DMS153 (cell line): Measurements from ENCODE around the gene SPDYE4.

Experiments
- DNase-seq: peaks from one replicate; lab custom pipeline; 2025; lab: John Stamatoyannopoulos, UW

The SPDYE4 gene

DNA sequence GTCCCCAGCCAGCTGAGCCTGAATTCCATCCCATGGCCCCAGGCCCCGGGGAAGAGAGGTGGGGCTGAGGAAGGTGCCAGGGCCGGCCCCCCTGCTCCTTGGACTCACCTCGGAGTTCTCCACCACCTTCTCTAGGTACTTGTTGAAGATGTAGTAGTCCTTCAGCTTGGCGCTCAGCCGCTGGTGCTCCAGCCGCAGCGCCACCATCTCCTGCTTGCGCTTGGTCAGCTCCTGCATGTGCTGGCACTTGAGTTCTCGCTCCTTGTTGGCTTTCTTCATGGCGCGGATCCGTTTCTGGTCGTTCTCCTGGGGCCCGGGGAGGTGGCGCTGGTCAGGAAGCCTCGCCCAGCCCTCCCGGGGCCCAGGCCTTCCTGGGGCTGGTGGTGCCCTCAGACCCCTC, 17.0 kb downstream of the SPDYE4 start:
- no peak for DNase-seq

DNA sequence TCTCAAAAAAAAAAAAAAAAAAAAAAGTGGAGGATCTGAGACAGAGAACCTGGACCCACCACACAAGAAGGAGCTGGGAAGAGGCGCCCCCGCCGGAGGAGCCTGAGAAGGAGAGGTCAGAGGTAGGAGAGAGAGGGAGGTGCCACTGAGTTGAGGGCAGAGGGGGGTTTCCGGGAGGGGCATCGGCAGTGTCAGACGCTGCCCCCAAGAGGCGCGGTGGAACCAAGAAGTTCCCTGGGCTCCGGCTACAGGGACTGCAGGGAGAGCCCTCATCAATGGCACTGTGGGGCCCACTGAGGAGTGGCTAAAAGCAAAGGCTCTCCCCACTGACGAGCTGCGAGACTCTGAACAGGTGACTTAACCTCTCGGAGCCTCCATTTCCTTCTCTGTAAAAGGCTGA, 17.9 kb downstream of the SPDYE4 start:
- no peak for DNase-seq

DNA sequence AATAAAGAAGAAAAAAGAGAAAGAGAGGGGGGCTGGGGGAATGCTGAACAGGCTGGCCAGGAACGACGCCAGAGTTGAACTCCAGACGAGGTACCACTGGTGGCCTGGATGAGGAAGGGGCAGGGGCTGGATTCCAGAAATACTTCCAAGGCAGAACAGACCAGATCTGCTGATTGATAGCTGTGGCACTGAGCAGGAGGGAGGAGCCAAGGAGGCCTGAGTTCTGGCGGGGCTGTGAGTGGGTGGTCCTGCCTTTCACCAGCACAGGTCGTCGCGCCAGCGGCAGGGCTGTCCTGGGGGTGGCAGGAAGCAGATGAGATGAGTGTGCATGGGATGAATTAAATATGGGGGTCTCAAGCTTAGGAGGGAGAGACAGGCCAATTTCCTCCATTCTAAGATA, 19.2 kb downstream of the SPDYE4 start:
- no peak for DNase-seq

DNA sequence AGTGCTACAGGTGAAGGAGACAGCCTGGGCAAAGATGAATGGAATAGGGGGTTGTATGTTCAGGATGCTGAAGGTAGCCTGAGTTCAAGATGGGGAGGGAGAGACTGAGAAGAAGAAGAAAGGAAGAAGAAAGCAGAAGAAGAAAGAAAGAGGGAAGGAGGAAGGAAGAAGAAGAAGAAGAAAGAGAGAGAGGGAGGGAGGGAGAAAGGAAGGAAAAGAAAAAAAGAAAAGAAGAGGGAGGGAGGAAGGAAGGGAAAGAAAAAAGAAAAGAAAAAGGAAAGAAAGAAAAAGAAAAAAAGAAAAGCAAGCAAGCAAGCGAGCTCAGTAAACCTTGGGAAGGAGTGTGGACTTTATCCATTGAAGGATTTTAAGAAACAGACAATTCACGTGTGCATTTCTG, 21.6 kb downstream of the SPDYE4 start:
- no peak for DNase-seq

DNA sequence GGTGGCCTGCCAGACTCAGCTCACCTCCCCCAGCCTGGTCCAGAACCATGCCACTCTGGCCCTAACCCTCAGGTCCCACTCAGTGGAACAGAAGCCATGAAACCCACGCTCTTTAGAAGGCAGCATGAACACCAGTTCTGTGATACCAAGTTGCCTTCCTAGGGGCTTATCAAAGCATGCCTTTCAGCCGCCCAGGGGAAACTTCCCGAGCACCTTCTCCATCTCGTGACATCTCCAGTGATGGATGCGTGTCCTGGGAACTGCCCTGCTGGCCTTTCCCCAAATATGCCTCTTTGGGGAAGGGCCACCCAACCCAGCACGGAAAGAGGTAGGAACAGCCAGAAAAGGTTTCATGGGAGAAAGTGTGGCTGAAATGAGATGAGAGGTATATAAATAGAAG, 22.0 kb downstream of the SPDYE4 start:
- DNase-seq, result no peak

DNA sequence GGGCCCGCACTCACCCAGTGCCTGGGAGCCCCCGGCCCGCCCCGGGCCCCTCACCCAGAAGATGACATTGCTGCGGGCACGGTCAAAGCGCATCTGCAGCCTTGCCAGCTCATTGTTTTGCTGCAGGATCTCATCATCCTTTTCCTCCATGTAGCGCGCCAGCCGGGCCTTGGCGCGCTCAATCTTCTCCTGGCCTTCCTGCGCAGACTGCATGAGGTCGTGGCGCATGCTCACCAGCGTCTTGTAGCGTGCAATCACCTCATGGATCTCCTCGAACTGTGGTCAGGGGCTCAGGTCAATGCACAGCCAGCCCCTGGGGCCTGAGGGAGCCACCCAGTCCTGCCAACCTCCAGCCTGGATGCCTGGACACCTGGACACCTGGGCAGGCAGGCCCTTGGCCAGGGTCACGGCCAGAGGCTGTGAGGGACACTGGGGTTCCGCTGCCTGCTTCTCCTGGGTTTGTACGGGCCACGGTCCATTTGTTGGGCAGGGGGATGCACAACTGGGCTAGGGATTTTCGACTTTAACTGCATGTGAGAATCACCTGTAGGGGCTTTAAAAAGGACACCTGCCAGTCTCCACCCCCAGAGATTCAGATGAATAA, 22.9 kb downstream of the SPDYE4 start:
- no peak for DNase-seq

DNA sequence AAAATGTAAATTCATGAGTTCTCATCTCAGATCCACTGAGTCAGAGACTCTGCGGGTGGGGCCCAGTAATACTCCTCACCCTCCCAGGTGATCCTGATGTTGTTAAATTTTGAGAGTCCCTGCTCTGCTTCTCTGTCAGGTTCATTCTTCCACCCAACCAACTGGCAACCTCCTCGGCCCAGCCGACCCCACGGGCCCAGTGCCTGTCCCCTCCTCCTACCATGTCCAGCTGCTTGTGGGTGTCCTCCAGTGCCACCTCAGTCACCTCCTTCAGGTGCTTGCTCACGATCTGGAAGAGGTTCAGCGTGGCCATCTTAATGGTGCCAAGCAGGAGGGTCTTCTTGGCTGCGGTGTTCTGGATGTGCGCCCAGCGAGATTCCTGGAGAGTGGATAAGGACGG, 23.5 kb downstream of the SPDYE4 start:
- DNase-seq, result no peak

DNA sequence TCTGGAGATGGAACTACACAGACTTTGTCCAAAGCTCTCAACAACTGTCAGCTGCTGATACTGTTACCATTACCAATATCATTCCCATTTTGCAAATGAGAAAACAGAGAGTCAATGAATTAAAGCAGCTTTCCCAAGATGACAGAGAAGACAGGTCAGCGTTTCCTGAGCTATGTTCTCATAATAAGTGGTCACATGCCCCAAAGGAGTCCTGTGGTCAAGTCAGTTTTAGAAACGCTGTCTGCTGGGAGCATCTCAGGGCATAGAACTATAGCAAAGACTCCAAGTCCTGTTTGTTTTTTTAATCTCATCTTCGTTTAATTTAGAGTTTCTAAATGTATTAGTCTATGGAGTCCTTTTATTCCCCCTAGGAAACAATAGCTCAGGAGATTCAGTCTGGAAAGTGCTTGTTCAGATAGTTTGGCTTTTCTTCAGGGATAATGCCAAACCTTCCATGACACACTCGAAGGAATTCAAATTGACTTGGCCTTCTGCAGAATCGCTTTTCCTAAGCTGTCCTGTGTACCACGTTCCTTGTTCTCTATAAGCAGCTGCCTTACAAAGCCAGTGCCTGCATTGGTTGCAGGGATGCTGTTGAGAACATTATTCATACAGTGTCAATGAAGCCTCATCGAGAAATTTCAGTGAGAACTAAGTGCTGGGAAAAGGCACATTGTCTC, 25.8 kb downstream of the SPDYE4 start:
- no peak for DNase-seq

DNA sequence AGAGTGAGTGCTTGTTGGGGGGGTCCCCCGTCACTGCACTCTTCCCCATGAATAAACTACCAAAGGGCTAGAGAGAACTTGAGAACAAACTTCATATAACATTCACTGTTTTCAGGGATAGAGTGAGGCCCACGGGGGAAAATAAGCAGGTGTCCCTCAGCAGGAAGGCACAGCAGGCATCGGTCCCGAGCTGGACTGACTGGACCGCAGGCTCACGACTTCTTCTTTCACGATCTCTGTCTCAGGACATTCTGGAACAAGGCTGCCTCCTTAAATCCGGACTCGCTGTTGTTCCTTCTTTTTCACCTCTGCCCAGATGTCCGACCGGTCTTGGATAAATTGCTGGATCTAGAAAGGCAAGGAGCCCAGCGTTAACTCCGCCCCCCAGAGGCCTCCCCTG, 28.5 kb downstream of the SPDYE4 start:
- no peak for DNase-seq

DNA sequence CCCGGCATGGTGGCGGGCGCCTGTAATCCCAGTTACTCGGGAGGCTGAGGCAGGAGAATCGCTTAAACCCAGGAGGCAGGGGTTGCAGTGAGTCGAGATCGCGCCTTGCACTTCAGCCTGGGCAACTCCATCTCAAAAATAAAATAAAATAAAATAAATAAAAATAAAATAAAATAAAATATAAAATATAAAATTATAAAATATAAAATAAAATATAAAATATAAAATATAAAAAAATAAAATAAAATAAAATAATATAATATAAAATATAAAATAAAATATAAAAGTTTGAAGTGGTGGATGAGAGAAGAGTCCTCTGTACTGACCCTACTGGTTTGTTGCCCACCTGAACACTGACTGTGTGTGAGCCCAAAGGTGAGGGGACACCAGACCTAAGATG, 28.9 kb downstream of the SPDYE4 start:
- DNase-seq, result no peak

DNA sequence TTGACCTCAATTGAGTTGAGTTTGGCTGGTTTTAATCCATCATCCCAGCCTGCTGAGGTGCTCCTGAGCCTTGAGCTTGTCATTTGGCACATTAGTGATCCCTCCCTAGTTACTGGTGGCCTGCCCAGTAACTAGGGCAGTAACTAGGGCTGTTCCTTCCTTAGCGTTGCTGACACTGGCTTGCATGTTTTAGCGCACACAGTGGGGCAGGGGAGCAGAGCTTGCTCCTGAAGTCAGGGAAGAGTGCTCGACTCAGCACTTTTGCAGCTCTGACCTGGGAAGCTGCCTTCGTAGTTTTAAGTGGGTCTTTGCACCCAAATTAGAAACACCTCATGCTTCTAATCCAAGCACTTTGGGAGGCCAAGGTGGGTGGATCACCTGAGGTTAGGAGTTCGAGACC, 29.4 kb downstream of the SPDYE4 start:
- DNase-seq, result no peak

DNA sequence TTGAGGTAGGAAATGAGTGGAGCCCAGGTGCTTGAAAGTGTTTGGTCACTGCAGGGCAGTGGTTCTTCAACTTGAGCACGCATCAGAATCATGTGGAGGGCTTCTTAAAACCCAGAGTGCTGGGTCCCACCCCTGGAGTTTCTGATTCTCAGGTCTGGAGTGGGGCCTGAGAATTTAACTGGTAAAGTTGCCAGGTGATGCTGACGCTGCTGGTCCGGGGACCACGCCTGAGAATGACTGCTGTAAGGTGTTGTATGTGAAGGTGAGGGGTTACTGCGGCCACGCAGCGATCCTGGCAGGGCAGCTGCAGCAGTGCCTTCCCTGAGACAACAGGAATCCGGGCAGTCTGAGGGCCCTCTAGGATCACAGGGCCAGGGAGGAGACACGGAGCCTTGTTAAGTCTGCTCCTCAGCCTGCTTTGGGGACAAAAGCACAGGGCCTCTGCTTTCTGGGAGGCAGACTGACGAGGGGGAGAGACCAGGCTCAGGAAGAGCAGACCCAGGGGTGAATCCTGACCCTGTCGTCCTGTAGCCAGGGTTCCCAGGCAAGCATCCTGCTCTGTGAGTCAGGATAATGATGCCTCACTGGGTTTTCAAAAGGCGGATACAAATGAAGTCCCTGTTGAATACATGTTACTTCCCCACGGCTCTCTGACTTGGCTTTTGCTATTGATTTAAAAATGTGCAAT, 30.0 kb downstream of the SPDYE4 start:
- DNase-seq, result no peak

DNA sequence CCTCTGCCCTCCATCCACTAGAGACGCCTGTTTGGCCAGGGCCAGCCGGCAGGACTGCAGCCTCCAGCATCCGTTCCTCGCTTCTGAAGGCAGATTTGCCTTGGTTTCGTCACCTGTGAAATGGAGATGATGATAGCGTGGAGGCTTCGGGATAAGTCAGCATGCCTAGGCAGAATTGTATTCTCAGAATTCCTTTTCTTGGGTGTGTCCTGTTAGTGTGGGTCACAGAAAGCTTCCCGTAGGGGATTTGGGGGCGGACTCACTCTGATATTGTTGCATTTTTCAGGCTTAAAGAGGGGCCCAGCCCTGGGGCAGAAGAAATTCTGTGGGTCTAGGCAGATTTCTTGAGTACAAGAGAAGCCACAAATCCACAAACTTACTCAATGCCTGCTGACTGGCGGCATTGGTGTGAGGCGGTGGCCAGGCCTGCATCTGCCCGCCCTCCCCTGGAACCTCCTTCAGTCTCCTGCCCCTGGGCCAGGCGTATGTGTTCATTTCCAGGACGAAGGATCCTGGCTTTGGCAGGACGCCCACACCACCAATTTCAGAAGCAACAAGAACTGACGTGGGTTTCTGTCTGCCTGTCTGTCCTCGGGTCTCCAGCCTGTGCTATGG, 31.3 kb downstream of the SPDYE4 start:
- DNase-seq, result no peak

DNA sequence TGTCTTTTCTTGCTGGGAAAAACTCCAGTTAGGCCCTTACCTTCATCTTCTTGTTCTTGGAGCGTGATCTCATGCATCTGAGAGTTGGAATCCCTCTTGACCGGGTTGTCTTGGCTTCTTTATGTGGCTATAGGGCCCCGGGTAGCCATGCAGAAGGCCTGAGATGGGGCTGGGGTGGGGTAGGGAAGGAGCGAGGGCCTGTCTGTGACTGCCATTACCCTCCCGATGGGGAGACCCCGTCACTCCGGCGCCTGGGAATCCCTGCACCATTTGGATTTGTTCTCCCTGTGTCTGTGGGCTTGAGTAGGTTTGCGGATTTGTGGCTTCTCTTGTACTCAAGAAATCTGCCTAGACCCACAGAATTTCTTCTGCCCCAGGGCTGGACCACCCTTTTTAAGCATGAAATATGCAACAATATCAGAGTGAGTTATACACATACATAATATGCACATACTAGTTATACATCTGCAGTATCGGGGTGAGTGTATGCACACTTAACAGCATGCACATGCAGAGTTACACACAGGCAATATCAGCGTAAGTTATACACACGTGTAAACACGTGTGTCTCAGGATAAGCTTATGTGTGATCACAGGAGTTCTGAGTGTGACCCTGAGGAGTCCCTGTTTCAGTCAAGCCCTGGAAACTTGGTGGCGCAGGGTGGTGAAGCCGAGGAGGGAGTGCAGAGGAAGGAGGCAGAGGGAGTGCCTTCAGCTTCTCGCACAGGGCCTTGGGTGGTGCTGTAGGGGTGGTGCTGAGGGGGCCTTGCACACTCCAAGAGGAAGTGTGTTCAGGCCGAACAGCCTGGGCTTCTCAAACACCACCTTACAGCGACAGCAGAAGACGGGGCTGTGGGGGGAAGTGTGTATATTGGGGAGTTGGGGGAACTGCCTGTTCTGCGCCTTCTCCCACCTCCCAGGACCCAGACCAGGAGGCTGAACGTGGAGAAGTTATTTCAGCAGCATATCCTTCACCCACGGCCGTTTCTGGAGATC, 32.2 kb downstream of the SPDYE4 start:
- DNase-seq, result no peak

DNA sequence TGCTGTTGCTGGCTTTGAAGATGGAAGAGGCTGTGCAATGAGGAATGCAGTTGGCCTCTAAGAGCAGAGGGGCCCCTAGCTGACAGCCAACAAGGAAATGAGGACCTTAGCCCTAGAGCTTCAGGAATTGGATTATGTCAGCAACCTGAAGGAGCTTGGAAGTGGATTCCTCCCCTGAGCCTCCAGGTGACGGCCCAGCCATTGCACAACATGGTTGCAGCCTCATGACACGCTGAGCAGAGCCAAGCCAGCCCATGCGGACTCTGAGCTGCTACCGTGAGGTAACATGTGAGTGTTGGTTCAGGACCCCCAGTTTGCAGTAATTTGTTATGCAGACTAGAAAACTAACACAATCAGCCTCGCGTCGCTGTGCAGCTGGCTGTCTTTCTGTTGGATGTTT, 33.9 kb downstream of the SPDYE4 start:
- DNase-seq, result no peak

DNA sequence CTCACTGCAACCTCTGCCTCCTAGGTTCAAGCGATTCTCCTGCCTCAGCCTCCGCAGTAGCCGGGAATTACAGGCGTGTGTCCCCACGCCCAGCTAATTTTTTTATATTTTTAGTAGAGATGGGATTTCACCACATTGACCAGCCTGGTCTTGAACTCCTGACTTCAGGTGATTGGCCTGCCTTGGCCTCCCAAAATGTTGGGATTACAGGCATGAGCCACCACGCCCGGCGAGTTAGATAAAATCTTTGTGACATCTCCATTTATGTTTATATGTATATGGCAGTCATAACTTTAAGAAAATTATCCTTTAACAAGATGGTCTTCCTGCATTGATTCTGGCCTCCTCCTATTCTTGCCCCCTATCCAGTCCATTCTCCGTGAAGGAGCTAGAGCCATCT, 37.8 kb downstream of the SPDYE4 start:
- DNase-seq, result no peak

DNA sequence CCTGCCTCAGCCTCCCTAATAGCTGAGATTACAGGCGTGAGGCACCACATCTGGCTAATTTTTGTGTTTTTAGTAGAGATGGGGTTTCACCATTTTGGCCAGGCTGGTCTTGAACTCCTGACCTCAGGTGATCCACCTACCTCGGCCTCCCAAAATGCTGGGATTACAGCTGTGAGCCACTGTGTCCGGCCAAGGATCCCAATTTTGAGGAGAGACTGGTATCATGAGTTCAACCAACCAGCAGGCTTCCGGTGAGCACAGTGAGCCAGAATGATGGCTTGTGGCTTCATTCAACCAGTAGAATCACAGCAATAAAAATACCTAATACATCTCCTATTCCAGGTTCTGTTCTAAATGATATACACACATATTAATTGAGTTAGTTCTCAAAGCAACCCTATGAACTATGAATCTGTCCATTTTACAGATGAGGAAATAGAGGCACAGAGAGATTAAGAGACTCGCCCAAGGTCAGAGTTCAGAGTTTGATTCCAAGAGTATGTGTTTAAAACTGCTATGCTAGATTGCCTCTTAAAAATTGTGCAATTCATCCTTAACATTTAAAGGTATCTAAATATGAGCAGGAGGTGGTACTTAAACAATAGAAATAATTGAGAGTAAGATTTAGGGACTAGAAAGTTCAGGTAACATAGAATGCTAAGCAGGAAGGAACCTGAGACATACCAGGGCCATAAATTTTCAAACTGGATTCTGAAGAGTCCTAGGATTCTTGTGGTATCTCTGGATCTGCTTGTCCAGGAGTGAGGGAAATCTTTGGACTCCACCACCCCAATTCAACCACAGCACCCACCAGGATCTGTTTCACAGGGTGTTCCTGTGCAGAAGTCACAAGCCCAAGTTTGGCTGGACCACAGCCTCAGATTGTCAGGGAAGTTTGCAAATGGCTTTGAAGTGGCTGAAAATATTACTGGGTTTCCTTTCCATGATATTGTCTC, 38.8 kb downstream of the SPDYE4 start:
- no peak for DNase-seq

DNA sequence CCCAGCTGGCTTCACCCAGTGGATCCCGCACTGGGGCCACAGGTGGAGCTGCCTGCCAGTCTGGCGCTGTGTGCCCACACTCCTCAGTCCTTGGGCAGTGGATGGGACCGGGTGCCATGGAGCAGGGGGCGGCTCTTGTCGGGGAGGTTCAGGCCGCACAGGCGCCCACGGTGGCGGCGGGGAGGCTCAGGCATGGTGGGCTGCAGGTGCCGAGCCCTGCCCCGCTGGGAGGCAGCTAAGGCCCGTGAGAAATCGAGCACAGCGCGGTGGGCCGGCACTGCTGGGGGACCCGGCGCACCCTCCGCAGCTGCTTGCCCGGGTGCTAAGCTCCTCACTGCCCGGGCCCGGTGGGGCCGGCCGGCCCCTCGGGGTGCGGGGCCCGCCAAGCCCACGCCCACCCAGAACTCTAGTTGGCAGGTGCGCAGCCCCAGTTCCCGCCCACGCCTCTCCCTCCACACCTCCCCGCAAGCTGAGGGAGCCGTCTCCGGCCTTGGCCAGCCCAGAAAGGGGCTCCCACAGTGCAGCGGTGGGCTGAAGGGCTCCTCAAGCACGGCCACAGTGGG, 40.3 kb downstream of the SPDYE4 start:
- DNase-seq, result no peak

DNA sequence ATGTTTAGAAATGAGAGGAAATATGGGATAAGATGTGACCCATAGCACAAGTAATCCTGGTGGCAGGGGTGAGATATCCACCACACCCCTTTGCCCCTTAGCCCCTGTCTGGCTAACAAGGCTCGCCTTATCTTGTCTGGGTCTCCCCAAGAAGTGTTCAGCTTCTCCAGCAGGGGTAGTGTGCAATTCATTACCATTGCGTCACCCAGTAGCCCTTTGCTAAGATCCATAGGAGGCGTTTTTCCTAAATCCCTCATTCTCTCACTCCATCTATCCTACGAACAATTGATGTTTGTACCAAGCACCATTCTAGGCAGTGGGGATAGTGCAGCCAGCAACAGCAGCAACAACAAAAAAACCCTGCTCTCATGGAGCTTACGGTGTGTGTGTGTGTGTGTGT, 44.5 kb downstream of the SPDYE4 start:
- no peak for DNase-seq

DNA sequence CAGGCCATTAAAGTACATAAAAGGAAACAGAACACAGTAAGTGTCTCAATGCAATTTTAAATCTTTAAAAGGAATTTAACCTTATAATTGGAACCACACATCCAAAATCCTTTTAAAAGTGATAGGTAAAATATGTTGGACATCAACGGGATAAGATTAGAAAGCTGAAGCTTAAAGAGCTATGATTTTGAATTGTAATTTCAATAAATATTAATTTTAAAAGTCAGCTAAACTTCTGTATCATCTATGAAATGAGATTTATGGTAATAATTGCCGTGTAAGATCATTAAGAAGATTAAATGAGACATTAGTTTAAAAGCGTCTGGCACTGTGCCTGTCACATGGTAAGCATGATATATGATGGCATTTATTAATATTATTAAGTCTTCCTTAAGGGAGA, 45.0 kb downstream of the SPDYE4 start:
- no peak for DNase-seq

DNA sequence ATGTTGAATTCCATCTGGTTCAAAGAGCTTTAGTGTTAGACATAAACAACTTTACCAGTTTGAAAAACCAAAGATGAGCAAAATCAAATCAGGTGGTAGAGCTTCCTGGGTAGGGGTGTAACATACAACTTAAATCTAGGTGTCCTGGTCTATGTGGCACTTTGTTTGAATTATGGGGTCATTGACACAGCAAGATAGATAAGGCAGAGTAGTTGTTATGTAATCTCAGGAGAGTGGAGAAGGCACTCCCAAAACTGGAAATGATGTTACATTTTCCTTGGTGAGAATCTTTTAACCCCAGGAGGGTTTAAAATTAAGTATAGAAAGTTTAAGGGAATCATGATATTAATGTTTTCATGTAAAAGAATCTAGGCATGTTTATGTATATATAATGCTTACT, 45.6 kb downstream of the SPDYE4 start:
- no peak for DNase-seq
